Nephron (organoid): ENCODE results near the gene SPTBN5.

Experiments
- H3K27ac Mint-ChIP-seq, 3 experiments: 2 replicates each; pipeline ENCODE4 v1.8.0; 2020; ENCODE audit warnings: mixed read lengths in 3 of 3, mild to moderate bottlenecking in 2 of 3, moderate library complexity in 1 of 3
- H3K27me3 Mint-ChIP-seq: 2 replicates; pipeline ENCODE4 v1.8.0; 2021; ENCODE audit warnings: low read depth, mild to moderate bottlenecking, moderate library complexity, mixed read lengths
- H3K36me3 Mint-ChIP-seq: 2 replicates; pipeline ENCODE4 v1.8.0; 2020; ENCODE audit warnings: low read depth, mixed read lengths
- H3K4me1 Mint-ChIP-seq: 2 replicates; pipeline ENCODE4 v1.8.0; 2020; ENCODE audit warnings: mixed read lengths
- H3K4me3 Mint-ChIP-seq, 3 experiments: 2 replicates each; pipeline ENCODE4 v1.8.0; 2020; ENCODE audit warnings: mild to moderate bottlenecking in 3 of 3, mixed read lengths in 3 of 3, moderate library complexity in 2 of 3
- H3K9me3 Mint-ChIP-seq: 2 replicates; pipeline ENCODE4 v1.8.0; 2020; ENCODE audit warnings: mixed read lengths
- CTCF ChIP-seq, 3 experiments: fragments of 200-600 bp; sonication (generic); IDR thresholded peaks; one replicate each; pipeline ENCODE4 v1.5.0; 2021; ENCODE audit warnings: antibody characterized with exemption in 3 of 3; ENCODE audit not compliant: unreplicated experiment in 3 of 3

SPTBN5 gene

GRCh38 chr15:41871175-41871905, 22.5 kb downstream of the SPTBN5 start:
- no peak overlapping the region for H3K4me3 Mint-ChIP-seq
- no peak overlapping the region for H3K27ac Mint-ChIP-seq
- no peak for TF ChIP-seq CTCF (IDR thresholded peaks at IDR 0.05; ENCODE audit: unreplicated experiment in 3 of 3)
- peaks cover 12% of the 10 kb centered on the region for H3K27me3 Mint-ChIP-seq
- peaks cover 5% of the 10 kb centered on the region for H3K4me1 Mint-ChIP-seq
- H3K36me3 Mint-ChIP-seq, result no peaks in the 10 kb centered on the region
- no peaks in the 10 kb centered on the region for H3K9me3 Mint-ChIP-seq

DNA sequence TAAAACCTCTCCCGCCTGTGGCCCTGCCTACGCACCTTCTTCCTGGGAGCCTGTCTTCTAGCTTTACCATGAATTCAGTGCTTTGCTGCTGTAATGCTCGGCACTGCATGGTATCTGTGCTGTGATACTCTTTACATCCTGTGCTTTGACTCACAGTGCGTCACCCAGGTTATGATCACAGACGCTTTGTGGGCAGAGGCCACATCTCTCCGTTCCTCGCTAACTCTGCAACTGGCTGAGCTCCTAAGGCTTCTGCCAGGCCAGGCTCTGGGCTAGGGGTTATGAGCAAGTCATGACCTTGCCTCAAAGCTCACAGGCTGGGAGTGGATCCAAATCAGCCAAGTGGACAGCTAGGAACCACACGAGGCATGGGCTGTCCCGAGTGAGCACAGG, 23.2 kb downstream of the SPTBN5 start:
- H3K27me3 Mint-ChIP-seq, result peaks cover 12% of the 10 kb centered on the region
- peak overlapping the region in 2 of 3 experiments; percentile 8 to 58 for H3K27ac Mint-ChIP-seq
- H3K4me1 Mint-ChIP-seq, result peaks cover 5% of the 10 kb centered on the region
- no peak for TF ChIP-seq CTCF (IDR thresholded peaks at IDR 0.05; ENCODE audit: unreplicated experiment in 3 of 3)
- no peaks in the 10 kb centered on the region for H3K36me3 Mint-ChIP-seq
- no peak overlapping the region for H3K4me3 Mint-ChIP-seq
- H3K9me3 Mint-ChIP-seq, result no peaks in the 10 kb centered on the region

- Mint-ChIP-seq H3K4me1 (peaks cover 5% of the 10 kb centered on the region), H3K9me3 (no peaks in the 10 kb centered on the region), H3K36me3 (no peaks in the 10 kb centered on the region), H3K27ac (peak overlapping the region in 2 of 3 experiments; percentile 8 to 58), H3K27me3 (peaks cover 12% of the 10 kb centered on the region), H3K4me3 (no peak overlapping the region)
- TF ChIP-seq CTCF (IDR thresholded peaks at IDR 0.05; ENCODE audit: unreplicated experiment in 3 of 3), result no peak
Measured at GRCh38 chr15:41869770-41870688, 23.8 kb downstream of the SPTBN5 start.

DNA sequence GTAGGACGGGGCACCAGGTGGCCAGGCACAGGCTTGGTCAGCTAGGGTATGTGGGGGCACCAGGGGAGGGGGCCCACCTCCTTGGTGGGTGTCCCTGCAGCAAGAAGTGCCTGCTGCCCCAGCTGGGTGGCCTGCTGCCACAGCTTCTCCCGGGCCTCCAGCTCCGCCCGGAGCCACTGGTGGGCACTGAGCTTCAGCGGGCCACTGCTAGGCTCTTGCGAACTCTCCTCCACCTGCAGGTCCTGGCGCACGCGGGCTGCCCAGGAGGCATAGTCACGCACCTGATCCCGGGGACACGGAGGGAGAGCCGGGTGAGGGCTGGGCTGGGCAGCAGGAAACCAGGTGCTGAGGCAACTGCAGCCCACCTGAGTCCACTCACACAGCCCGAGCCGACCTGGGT, 25.5 kb downstream of the SPTBN5 start:
- Mint-ChIP-seq H3K9me3 (no peaks in the 10 kb centered on the region), H3K4me3 (no peak overlapping the region)
- no peak for TF ChIP-seq CTCF (IDR thresholded peaks at IDR 0.05; ENCODE audit: unreplicated experiment in 3 of 3)

GRCh38 chr15:41866872-41867579, 26.8 kb downstream of the SPTBN5 start:
- Mint-ChIP-seq H3K4me1 (peaks cover 5% of the 10 kb centered on the region), H3K27me3 (peaks cover 10% of the 10 kb centered on the region), H3K27ac (no peak overlapping the region), H3K9me3 (no peaks in the 10 kb centered on the region), H3K4me3 (no peak overlapping the region), H3K36me3 (no peaks in the 10 kb centered on the region)
- TF ChIP-seq CTCF (IDR thresholded peaks at IDR 0.05; ENCODE audit: unreplicated experiment in 3 of 3), result no peak

More for the DNA sequence above, 25.5 kb downstream of the SPTBN5 start:
- H3K27ac Mint-ChIP-seq, result no peak overlapping the region
- no peaks in the 10 kb centered on the region for H3K36me3 Mint-ChIP-seq
- peaks cover 12% of the 10 kb centered on the region for H3K27me3 Mint-ChIP-seq
- H3K4me1 Mint-ChIP-seq, result peaks cover 5% of the 10 kb centered on the region
